ENCODE measurements around the gene SEPTIN7.

SEPTIN7 gene

DNA sequence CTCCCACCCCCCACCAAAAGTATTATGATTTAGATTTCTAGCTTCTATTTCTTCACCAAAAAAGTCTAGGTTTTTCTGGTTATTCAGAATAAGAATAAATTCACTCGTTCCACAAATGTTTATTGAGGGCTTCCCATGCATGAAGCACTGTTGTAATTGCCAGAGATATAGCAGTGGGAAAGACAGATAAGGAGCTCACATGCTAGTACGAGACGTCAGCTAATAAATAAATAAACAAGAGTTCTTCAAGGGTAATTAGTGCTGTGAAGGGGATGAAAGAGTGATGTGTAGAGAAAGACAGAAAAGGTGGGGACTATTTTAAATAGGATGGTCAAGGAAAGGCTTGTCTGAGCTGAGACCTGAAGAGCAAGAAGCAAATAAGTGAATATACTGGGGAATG lies 38.1 kb upstream of the SEPTIN7 start:
- H3K4me3 ChIP-seq (ENCODE audit: low read depth, low read length), result no peak overlapping the region
- H3K9ac ChIP-seq (ENCODE audit: low read depth, low read length), result no peak overlapping the region

DNA sequence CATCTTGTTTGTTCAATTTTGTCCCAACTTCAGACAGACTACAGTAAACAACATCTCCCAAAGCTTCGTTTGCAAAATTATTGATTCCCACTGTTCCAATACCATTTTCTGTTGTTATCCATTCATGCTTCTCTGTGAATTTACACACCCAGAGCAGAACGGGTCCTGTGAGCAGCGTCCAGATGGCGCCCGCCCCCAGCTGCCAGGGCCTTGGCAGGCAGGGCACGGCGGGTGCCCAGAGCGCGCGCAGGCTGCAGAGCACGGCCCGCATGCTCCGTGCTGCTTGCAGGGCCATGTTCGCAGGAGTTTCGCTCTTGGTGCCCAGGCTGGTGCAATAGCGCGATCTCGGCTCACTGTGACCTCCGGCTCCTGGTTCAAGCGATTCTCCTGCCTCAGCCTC lies 32.5 kb upstream of the SEPTIN7 start:
- no peak overlapping the region for H3K9ac ChIP-seq (ENCODE audit: low read depth, low read length)
- H3K27ac ChIP-seq (ENCODE audit: low read depth, low read length), result no peak overlapping the region
- no peaks in the 10 kb centered on the region for H3K9me3 ChIP-seq (ENCODE audit: control insufficient read depth, insufficient read depth, low read length)

More for the DNA sequence above, 38.1 kb upstream of the SEPTIN7 start:
- H3K4me1 ChIP-seq (ENCODE audit: control insufficient read depth, insufficient read depth, low read length), result no peaks in the 10 kb centered on the region
- no peak overlapping the region for H3K27ac ChIP-seq (ENCODE audit: low read depth, low read length)
- no peaks in the 10 kb centered on the region for H3K27me3 ChIP-seq (ENCODE audit: control insufficient read depth, insufficient read depth, low read length)
- H3K9me3 ChIP-seq (ENCODE audit: control insufficient read depth, insufficient read depth, low read length), result no peaks in the 10 kb centered on the region
- no peaks in the 10 kb centered on the region for H3K36me3 ChIP-seq (ENCODE audit: control insufficient read depth, insufficient read depth, low read length)

DNA sequence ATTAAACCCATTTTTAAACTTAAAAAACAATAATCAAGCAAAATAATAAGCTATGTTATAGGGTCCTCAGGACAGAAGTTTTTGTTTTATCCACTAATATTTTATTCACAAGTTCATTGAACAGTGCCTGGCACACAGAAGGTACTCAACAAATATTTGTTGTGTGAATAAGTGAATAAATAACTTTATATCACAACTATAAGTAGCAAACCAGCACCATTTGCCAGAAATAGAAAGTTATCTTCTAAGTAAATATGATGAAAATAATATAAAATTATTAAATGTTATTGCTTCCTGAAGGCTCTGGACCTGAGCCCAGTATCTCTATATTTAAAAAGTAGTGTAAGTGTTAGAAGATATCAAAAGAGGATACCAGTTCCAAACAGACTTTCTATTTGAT lies 29.1 kb upstream of the SEPTIN7 start:
- Histone ChIP-seq H3K4me1 (ENCODE audit: control insufficient read depth, insufficient read depth, low read length) (no peaks in the 10 kb centered on the region), H3K9me3 (ENCODE audit: control insufficient read depth, insufficient read depth, low read length) (no peaks in the 10 kb centered on the region), H3K36me3 (ENCODE audit: control insufficient read depth, insufficient read depth, low read length) (no peaks in the 10 kb centered on the region), H3K27ac (ENCODE audit: low read depth, low read length) (no peak overlapping the region), H3K9ac (ENCODE audit: low read depth, low read length) (no peak overlapping the region), H3K4me3 (ENCODE audit: low read depth, low read length) (no peak overlapping the region), H3K27me3 (ENCODE audit: control insufficient read depth, insufficient read depth, low read length) (no peaks in the 10 kb centered on the region)

More for the DNA sequence above, 32.5 kb upstream of the SEPTIN7 start:
- no peaks in the 10 kb centered on the region for H3K4me1 ChIP-seq (ENCODE audit: control insufficient read depth, insufficient read depth, low read length)
- H3K4me3 ChIP-seq (ENCODE audit: low read depth, low read length), result no peak overlapping the region
- no peaks in the 10 kb centered on the region for H3K27me3 ChIP-seq (ENCODE audit: control insufficient read depth, insufficient read depth, low read length)
- H3K36me3 ChIP-seq (ENCODE audit: control insufficient read depth, insufficient read depth, low read length), result no peaks in the 10 kb centered on the region

DNA sequence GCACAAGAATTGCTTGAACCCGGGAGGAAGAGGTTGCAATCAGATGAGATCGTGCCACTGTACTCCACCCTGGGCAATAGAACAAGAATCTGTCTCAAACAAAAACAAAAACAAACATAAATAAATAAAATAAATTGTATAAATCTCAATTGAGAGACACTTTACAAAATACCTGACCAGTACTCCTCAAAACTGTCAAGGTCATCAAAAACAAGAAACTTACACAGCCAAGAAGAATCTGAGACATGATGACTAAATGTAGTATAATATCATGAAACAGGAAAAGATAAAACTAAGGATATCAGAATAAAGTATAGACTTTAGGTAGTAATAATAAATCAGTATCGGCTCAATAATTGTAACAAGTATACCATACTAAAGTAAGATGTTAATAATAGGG lies 26.9 kb upstream of the SEPTIN7 start:
- H3K4me3 ChIP-seq (ENCODE audit: low read depth, low read length), result no peak overlapping the region
- no peaks in the 10 kb centered on the region for H3K9me3 ChIP-seq (ENCODE audit: control insufficient read depth, insufficient read depth, low read length)
- H3K36me3 ChIP-seq (ENCODE audit: control insufficient read depth, insufficient read depth, low read length), result no peaks in the 10 kb centered on the region
- H3K27ac ChIP-seq (ENCODE audit: low read depth, low read length), result no peak overlapping the region
- no peaks in the 10 kb centered on the region for H3K27me3 ChIP-seq (ENCODE audit: control insufficient read depth, insufficient read depth, low read length)
- H3K9ac ChIP-seq (ENCODE audit: low read depth, low read length), result no peak overlapping the region
- no peaks in the 10 kb centered on the region for H3K4me1 ChIP-seq (ENCODE audit: control insufficient read depth, insufficient read depth, low read length)

DNA sequence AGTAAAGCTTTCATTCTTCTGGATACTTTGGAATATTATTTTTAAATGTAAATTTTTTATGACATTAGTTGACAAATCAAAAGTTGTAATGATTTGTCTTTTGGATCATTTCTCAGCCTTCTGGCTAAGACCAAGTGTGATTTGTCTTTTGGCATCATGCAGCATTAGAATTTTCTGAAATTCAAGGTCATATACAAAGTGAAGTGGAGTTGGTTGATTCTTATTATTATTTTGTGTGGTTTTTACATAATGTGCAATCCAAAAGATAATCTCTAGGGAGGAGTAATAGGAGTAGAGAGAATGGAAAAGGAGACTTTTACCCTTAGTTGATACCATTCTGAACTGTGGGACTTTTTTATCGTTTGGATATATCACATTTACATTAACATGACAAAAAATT lies 24.2 kb upstream of the SEPTIN7 start:
- Histone ChIP-seq H3K9me3 (ENCODE audit: control insufficient read depth, insufficient read depth, low read length) (no peaks in the 10 kb centered on the region), H3K27me3 (ENCODE audit: control insufficient read depth, insufficient read depth, low read length) (no peaks in the 10 kb centered on the region)

DNA sequence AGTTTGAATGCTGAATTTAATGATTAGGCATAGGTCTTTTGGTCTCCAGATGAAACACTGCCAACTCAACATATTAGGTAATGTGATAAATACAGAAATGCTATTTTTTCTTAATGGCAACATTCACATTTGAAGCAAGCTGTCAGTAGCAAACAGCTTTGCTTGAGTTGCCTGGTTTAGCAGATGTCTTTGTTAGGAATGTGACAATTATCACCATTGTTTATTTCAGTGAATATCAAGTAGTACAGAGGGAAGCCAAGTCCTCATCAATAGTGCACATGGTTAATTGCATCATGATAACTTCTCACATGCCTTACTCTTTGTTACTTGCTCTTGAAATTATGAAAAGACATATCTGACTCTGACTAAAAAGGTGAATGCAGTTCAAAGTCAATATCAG lies 23.7 kb upstream of the SEPTIN7 start:
- Histone ChIP-seq H3K27ac (ENCODE audit: low read depth, low read length) (no peak overlapping the region), H3K4me1 (ENCODE audit: control insufficient read depth, insufficient read depth, low read length) (no peaks in the 10 kb centered on the region), H3K4me3 (ENCODE audit: low read depth, low read length) (no peak overlapping the region), H3K36me3 (ENCODE audit: control insufficient read depth, insufficient read depth, low read length) (no peaks in the 10 kb centered on the region), H3K9me3 (ENCODE audit: control insufficient read depth, insufficient read depth, low read length) (no peaks in the 10 kb centered on the region), H3K27me3 (ENCODE audit: control insufficient read depth, insufficient read depth, low read length) (no peaks in the 10 kb centered on the region), H3K9ac (ENCODE audit: low read depth, low read length) (no peak overlapping the region)

More for the DNA sequence above, 24.2 kb upstream of the SEPTIN7 start:
- H3K36me3 ChIP-seq (ENCODE audit: control insufficient read depth, insufficient read depth, low read length), result no peaks in the 10 kb centered on the region
- no peak overlapping the region for H3K4me3 ChIP-seq (ENCODE audit: low read depth, low read length)
- no peak overlapping the region for H3K9ac ChIP-seq (ENCODE audit: low read depth, low read length)
- no peaks in the 10 kb centered on the region for H3K4me1 ChIP-seq (ENCODE audit: control insufficient read depth, insufficient read depth, low read length)
- no peak overlapping the region for H3K27ac ChIP-seq (ENCODE audit: low read depth, low read length)

DNA sequence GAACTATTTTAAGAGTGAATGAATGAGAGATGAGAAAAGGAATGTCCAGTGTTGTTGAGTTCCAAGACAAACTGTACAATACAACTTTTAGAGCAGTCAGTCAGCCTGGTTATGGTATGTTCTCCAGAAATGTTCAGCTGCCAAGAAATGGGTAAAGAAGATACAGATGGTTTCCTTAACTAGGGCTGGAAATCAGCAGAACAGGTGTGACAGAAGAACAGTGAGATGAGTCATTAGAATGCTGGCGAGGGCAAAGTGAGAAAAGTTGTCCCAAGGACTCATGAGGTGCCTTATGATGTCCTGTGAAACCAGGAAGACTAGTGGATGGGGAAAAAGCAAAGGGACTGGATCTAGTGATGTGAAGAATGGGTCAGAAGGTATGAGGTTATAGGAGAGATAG lies 20.8 kb upstream of the SEPTIN7 start:
- Histone ChIP-seq H3K4me3 (ENCODE audit: low read depth, low read length) (no peak overlapping the region), H3K9ac (ENCODE audit: low read depth, low read length) (no peak overlapping the region), H3K27ac (ENCODE audit: low read depth, low read length) (no peak overlapping the region), H3K9me3 (ENCODE audit: control insufficient read depth, insufficient read depth, low read length) (no peaks in the 10 kb centered on the region), H3K4me1 (ENCODE audit: control insufficient read depth, insufficient read depth, low read length) (no peaks in the 10 kb centered on the region), H3K27me3 (ENCODE audit: control insufficient read depth, insufficient read depth, low read length) (no peaks in the 10 kb centered on the region), H3K36me3 (ENCODE audit: control insufficient read depth, insufficient read depth, low read length) (no peaks in the 10 kb centered on the region)

DNA sequence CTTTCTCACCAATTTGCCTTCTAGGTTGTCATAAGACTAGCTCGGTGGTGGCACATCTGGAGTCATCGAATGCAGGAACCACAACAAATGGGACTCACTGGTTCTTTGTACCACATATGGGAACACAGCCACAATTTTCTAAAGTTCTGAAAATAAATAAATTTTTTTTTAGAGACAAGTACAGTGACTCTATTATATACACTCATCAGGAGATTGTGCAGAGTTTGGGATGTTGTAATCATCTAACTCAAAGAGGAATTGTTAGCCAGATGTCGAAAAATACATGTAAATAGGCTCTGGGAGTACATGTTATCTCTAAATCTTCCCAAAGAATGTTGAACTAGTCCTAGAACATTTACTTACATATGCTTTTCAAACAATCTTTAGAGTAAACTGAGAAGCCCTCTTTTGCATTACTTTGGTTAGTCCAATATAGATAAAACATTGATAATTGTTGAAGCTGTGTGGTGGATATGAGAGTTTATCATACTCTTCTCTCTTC lies 19.6 kb upstream of the SEPTIN7 start:
- Histone ChIP-seq H3K9ac (ENCODE audit: low read depth, low read length) (no peak overlapping the region), H3K36me3 (ENCODE audit: control insufficient read depth, insufficient read depth, low read length) (no peaks in the 10 kb centered on the region), H3K9me3 (ENCODE audit: control insufficient read depth, insufficient read depth, low read length) (no peaks in the 10 kb centered on the region), H3K4me1 (ENCODE audit: control insufficient read depth, insufficient read depth, low read length) (no peaks in the 10 kb centered on the region), H3K27me3 (ENCODE audit: control insufficient read depth, insufficient read depth, low read length) (no peaks in the 10 kb centered on the region), H3K27ac (ENCODE audit: low read depth, low read length) (no peak overlapping the region), H3K4me3 (ENCODE audit: low read depth, low read length) (no peak overlapping the region)

DNA sequence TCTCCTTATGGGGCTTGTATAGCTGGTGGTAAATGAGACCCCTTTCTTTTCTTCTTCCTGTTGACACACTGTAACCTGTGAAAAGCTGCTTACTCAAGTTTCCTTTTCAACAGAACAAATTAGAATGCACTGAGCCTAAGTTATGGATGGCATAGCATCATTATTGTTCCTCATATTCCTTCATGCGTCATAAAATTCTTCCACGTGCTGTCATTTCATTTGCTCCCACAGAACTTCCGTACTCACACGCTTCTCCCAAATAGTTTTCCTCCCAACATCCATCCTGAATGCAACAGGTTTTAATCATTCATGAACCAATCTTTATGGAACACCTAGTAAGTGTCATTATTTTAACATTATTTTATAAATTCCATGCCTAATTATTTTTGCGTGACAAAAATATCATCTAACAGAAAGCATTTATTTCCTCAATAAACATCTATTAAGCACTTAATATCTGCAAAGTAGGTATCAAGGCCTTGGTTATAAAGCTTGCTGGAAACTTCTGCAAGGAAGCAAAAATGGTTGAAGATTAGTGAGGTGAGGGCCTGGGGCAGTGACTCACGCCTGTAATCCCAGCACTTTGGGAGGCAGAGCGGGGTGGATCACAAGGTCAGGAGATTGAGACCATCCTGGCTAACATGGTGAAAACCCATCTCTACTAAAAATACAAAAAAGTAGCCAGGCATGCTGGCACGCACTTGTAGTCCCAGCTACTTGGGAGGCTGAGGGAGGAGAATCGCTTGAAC lies 18.9 kb upstream of the SEPTIN7 start:
- Histone ChIP-seq H3K27ac (ENCODE audit: low read depth, low read length) (no peak overlapping the region), H3K4me1 (ENCODE audit: control insufficient read depth, insufficient read depth, low read length) (no peaks in the 10 kb centered on the region), H3K4me3 (ENCODE audit: low read depth, low read length) (no peak overlapping the region), H3K27me3 (ENCODE audit: control insufficient read depth, insufficient read depth, low read length) (no peaks in the 10 kb centered on the region), H3K9ac (ENCODE audit: low read depth, low read length) (no peak overlapping the region), H3K36me3 (ENCODE audit: control insufficient read depth, insufficient read depth, low read length) (no peaks in the 10 kb centered on the region), H3K9me3 (ENCODE audit: control insufficient read depth, insufficient read depth, low read length) (no peaks in the 10 kb centered on the region)

DNA sequence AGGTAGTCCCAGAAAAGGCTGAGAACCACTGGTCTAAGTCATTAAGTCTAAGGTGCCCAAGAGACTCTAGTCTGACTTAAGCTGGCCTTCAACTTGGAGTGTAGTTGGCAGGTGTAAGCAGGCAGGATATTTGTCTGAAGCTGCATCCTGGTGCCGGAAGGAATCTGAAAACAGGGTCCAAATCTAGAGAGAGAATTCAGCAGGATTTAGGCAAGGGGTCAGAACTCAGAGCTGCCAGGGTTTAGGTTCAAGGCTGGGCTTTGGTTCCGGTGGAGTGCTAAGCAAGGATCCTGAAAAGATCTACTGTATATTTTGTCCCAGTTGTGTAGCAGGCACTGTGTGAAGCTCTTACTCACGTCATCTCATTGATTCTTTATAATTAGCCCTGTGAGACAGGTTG lies 16.5 kb upstream of the SEPTIN7 start:
- Histone ChIP-seq H3K4me1 (ENCODE audit: control insufficient read depth, insufficient read depth, low read length) (no peaks in the 10 kb centered on the region), H3K27ac (ENCODE audit: low read depth, low read length) (no peak overlapping the region), H3K27me3 (ENCODE audit: control insufficient read depth, insufficient read depth, low read length) (no peaks in the 10 kb centered on the region), H3K4me3 (ENCODE audit: low read depth, low read length) (no peak overlapping the region), H3K36me3 (ENCODE audit: control insufficient read depth, insufficient read depth, low read length) (no peaks in the 10 kb centered on the region), H3K9ac (ENCODE audit: low read depth, low read length) (no peak overlapping the region), H3K9me3 (ENCODE audit: control insufficient read depth, insufficient read depth, low read length) (no peaks in the 10 kb centered on the region)

DNA sequence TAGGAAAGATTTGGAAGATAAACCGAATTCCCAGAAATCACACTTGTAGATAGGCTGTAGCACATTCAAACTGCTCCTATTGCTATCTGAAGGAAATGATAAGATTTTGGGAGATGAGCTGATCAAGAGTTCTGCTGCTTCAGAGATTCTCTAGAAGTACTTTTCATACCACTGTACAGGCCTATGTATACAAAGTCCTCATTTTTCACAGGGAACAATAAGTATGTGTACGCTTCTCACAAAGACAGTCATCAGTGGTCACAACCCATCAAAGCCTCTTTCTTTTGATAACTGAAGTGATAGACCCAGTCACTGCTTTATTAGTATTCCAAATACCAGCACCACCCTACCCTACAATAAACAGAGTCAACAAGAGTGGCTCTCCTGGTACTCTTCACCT lies 15.6 kb upstream of the SEPTIN7 start:
- Histone ChIP-seq H3K27ac (ENCODE audit: low read depth, low read length) (no peak overlapping the region), H3K4me3 (ENCODE audit: low read depth, low read length) (no peak overlapping the region), H3K9ac (ENCODE audit: low read depth, low read length) (no peak overlapping the region), H3K9me3 (ENCODE audit: control insufficient read depth, insufficient read depth, low read length) (no peaks in the 10 kb centered on the region), H3K27me3 (ENCODE audit: control insufficient read depth, insufficient read depth, low read length) (no peaks in the 10 kb centered on the region), H3K36me3 (ENCODE audit: control insufficient read depth, insufficient read depth, low read length) (no peaks in the 10 kb centered on the region), H3K4me1 (ENCODE audit: control insufficient read depth, insufficient read depth, low read length) (no peaks in the 10 kb centered on the region)
